ENCODE results near the gene ME3. TPM values are rescaled to one million over a fixed set of nuclear protein-coding genes. Genes with fewer than 3 reads are reported as not detected.

The ME3 gene
- polyA plus RNA-seq, 2 of the 4 experiments (the other 2 are of a cell fraction): 19.7 to 22.3 TPM

DNA sequence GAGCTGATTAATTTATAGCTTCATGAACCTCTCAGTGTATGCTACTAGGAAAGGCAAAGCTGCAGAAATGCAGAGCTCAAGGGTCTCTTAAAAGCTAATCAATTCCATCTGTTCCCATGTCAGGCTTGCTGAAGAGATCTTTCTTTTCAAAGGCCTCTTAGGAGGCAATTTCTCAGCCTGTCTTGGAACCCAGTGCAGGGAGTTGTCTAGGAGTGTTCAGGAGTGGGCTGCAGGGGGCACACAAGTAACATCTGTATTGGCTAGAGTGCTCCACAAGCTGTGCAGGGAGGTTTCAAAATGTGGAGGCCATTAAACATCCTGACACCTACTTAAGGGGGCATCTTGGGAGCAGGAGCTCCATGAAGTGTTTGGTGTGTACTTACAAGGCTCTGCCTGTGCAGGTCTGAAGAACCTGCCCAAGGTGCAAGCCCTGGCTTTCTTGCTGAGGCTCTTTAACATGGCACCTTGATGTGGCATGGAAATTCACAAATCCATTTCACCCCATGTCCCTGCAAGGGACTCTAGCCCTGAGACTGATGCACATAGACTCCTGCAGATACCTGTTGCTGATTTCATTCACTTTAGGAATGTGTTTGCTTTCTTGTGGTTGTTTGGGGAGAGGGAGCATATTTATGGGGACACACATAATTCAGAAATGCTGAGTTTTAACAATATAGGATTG is 134.7 kb downstream of the ME3 start:
- Histone ChIP-seq H3K27ac (peak overlapping the region in 1 of 2 experiments; percentile 1; a peak in 1 of 6 replicates), H3K4me3 (no peak overlapping the region), H3K4me2 (no peak overlapping the region), H3K4me1 (peaks cover 14% of the 10 kb centered on the region), H3K9me3 (peaks cover 7% of the 10 kb centered on the region; the same call in 1 of the 3 replicates)
- CTCF ChIA-PET: no interaction called here
- no peak for TF ChIP-seq KDM1A (IDR thresholded peaks at IDR 0.05; ENCODE audit: low read depth)
- TF ChIP-seq MAFK (IDR thresholded peaks at IDR 0.05; ENCODE audit: partially characterized antibody): no peak
- TF ChIP-seq RAD21 (conservative IDR thresholded peaks at IDR 0.05 in 1 of 2, IDR thresholded peaks at IDR 0.05 in 1 of 2): peak; percentile 34; a peak in 2 of 5 replicates
- TF ChIP-seq JUN (IDR thresholded peaks at IDR 0.05): no peak
- TF ChIP-seq EHMT2 (IDR thresholded peaks at IDR 0.05; ENCODE audit: low read depth): no peak
- FAIRE-seq: no peak
- peak in 1 of 2 experiments; percentile 35 for DNase-seq (ENCODE audit: low read depth in 1 of 2, low spot score in 1 of 2)
- POLR2A ChIA-PET: no interaction called here
- ATAC-seq: peak in 1 of 2 experiments; percentile 66; a peak in 3 of 6 replicates

- POLR2A ChIA-PET: no interaction called here
Observed at GRCh38 chr11:86535773-86536172, 136.6 kb downstream of the ME3 start.

More at GRCh38 chr11:86535773-86536172, 136.6 kb downstream of the ME3 start:
- Histone ChIP-seq H3K27ac (no peak overlapping the region), H3K4me2 (no peak overlapping the region), H3K9me3 (peaks cover 6% of the 10 kb centered on the region; the same call in 1 of the 3 replicates), H3K4me3 (no peak overlapping the region), H3K4me1 (peaks cover 16% of the 10 kb centered on the region)
- DNase-seq (ENCODE audit: low read depth in 1 of 2, low spot score in 1 of 2): no peak
- CTCF ChIA-PET: interaction anchor here (0.8 to 2.2 kb wide), 2 partner anchors 49 to 72 kb away, joined by 3 to 7 read pairs; no protein-coding TSS in a partner anchor
- no peak for ATAC-seq
- no peak for FAIRE-seq
- TF ChIP-seq, protein P1, sequence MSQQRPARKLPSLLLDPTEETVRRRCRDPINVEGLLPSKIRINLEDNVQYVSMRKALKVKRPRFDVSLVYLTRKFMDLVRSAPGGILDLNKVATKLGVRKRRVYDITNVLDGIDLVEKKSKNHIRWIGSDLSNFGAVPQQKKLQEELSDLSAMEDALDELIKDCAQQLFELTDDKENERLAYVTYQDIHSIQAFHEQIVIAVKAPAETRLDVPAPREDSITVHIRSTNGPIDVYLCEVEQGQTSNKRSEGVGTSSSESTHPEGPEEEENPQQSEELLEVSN (IDR thresholded peaks at IDR 0.05; ENCODE audit: borderline replicate concordance, low read depth): no peak
- TF ChIP-seq, protein P2, sequence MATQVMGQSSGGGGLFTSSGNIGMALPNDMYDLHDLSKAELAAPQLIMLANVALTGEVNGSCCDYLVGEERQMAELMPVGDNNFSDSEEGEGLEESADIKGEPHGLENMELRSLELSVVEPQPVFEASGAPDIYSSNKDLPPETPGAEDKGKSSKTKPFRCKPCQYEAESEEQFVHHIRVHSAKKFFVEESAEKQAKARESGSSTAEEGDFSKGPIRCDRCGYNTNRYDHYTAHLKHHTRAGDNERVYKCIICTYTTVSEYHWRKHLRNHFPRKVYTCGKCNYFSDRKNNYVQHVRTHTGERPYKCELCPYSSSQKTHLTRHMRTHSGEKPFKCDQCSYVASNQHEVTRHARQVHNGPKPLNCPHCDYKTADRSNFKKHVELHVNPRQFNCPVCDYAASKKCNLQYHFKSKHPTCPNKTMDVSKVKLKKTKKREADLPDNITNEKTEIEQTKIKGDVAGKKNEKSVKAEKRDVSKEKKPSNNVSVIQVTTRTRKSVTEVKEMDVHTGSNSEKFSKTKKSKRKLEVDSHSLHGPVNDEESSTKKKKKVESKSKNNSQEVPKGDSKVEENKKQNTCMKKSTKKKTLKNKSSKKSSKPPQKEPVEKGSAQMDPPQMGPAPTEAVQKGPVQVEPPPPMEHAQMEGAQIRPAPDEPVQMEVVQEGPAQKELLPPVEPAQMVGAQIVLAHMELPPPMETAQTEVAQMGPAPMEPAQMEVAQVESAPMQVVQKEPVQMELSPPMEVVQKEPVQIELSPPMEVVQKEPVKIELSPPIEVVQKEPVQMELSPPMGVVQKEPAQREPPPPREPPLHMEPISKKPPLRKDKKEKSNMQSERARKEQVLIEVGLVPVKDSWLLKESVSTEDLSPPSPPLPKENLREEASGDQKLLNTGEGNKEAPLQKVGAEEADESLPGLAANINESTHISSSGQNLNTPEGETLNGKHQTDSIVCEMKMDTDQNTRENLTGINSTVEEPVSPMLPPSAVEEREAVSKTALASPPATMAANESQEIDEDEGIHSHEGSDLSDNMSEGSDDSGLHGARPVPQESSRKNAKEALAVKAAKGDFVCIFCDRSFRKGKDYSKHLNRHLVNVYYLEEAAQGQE (IDR thresholded peaks at IDR 0.05): no peak
- TF ChIP-seq RAD21 (conservative IDR thresholded peaks at IDR 0.05 in 1 of 2, IDR thresholded peaks at IDR 0.05 in 1 of 2) (no peak), CBX8 (IDR thresholded peaks at IDR 0.05) (no peak), HMGXB4 (CRISPR knock-in tag; IDR thresholded peaks at IDR 0.05; ENCODE audit: borderline replicate concordance) (no peak), HES2 (IDR thresholded peaks at IDR 0.05) (no peak), MAFK (IDR thresholded peaks at IDR 0.05; ENCODE audit: partially characterized antibody) (peak; percentile 77), JUN (IDR thresholded peaks at IDR 0.05) (no peak)

Measured in A549 (cell line).